Measurements from ENCODE around the gene TUSC2. TPM values are rescaled to one million over a fixed set of nuclear protein-coding genes. Genes with fewer than 3 reads are reported as not detected.

The TUSC2 gene
- total and polyA plus RNA-seq, 2 of the 8 experiments (the other 6 are each of a cell fraction or from before 2014, with no cell fraction given), result 33.3 to 65.4 TPM

- TF ChIP-seq SIN3A (conservative IDR thresholded peaks at IDR 0.05 in 1 of 2, IDR thresholded peaks at IDR 0.05 in 1 of 2; ENCODE audit: low read depth in 1 of 2, low read length in 2 of 2) (peak in 1 of 2 experiments; percentile 97; a peak in 2 of 4 replicates), HDAC2 (IDR thresholded peaks at IDR 0.05; ENCODE audit: borderline replicate concordance in 1 of 2, low read depth in 2 of 2, low read length in 2 of 2) (peak in 1 of 2 experiments; percentile 58; a peak in 1 of 4 replicates), USF2 (IDR thresholded peaks at IDR 0.05; ENCODE audit: low read length) (no peak), SIX5 (IDR thresholded peaks at IDR 0.05; ENCODE audit: low read depth, low read length) (peak; percentile 100), PHF8 (conservative IDR thresholded peaks at IDR 0.05; ENCODE audit: low read depth, low read length) (peak; percentile 60; the same call in 1 of the 2 replicates), TAF1 (IDR thresholded peaks at IDR 0.05; ENCODE audit: low read depth, low read length) (peak; percentile 72), RNF2 (IDR thresholded peaks at IDR 0.05; ENCODE audit: borderline replicate concordance, low read depth, low read length, missing control alignments, poor library complexity, severe bottlenecking) (no peak)
Observed at GRCh38 chr3:50358911-50359759, 31.1 kb upstream of the TUSC2 start, which contains the start of gene TMEM115 (continued).
